Esophagus mucosa (tissue), 1 donor: ENCODE results near the gene RPL10A. TPM values are rescaled to one million over a fixed set of nuclear protein-coding genes. Genes with fewer than 3 reads are reported as not detected.
"Not testable (repeated sequence)": the region's sequence is repeated elsewhere in the genome, so short reads cannot be mapped to it uniquely, and the experiment has no call there.

Experiments
- ATAC-seq: fragments of 200-7000 bp; cut with Tn5 transposase; one replicate; pipeline ENCODE4 v1.9.1; 2020
- total RNA-seq: library from RNA; stranded (reverse); gene quantifications from one replicate; pipeline ENCODE4 v1.2.4, GENCODE V29; 2023
- donor health status: DM: yes; HTN: yes; CAD: no.

Gene RPL10A
- total RNA-seq, 1 donor from 2014 or later = 1,723 TPM

DNA sequence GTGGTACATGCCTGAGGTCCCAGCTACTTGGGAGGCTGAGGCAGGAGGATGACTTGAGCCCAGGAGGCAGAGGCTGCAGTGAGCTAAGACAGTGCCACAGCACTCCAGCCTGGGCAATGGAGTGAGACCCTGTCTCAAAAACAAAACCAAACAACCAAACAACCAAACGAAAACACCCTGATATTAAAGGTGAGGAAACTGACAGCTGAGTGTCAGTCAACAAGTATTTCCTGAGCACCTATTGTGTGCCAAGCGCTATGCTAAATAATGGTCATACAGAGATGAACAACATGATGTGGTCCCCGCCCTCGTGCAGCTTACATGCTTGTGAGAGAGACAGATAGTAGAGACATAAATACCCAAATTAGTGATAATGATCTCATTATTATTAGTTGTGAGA lies 46.4 kb downstream of the RPL10A start:
- ATAC-seq = no peak

- ATAC-seq = not testable (repeated sequence)
These were observed 47.7 kb downstream of the RPL10A start for GRCh38 chr6:35515939-35516338.

DNA sequence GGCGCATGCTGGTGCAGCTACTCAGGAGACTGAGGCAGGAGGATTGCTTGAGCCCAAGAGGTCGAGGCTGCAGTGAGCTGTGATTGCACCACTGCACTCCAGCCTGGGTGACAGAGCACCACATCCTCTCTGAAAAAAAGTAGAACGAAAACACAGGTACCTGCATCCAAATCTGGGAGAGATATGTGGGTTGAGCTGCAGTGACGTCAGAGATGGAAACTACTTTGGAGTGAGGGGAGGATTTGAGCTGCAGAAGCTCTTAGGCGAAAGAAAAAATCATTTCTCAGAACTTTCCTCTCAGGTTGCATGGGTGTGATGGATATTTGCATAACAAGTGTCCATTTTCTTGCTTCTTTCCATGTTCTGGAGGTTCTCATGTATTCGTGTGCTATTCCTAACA lies 48.5 kb downstream of the RPL10A start:
- ATAC-seq = no peak

DNA sequence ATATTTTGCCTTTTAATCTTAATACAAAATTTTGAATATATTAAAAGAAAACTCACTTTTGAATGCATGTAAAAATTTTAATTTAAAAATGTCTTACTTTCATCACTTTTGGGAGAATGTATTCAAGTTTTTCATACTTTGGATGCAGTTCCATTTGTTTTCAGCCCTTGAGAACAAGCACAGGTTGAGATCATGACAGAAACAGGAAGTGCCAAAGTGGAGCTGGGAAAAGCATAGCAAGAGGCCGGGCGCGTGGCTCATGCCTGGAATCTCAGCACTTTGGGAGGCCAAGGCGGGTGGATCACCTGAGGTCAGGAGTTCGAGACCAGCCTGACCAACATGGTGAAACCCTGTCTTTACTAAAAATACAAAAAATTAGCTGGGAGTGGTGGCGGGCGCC lies 49.8 kb downstream of the RPL10A start:
- ATAC-seq = not testable (repeated sequence)

- ATAC-seq = no peak
These were observed 50.5 kb downstream of the RPL10A start for GRCh38 chr6:35518566-35519312.

DNA sequence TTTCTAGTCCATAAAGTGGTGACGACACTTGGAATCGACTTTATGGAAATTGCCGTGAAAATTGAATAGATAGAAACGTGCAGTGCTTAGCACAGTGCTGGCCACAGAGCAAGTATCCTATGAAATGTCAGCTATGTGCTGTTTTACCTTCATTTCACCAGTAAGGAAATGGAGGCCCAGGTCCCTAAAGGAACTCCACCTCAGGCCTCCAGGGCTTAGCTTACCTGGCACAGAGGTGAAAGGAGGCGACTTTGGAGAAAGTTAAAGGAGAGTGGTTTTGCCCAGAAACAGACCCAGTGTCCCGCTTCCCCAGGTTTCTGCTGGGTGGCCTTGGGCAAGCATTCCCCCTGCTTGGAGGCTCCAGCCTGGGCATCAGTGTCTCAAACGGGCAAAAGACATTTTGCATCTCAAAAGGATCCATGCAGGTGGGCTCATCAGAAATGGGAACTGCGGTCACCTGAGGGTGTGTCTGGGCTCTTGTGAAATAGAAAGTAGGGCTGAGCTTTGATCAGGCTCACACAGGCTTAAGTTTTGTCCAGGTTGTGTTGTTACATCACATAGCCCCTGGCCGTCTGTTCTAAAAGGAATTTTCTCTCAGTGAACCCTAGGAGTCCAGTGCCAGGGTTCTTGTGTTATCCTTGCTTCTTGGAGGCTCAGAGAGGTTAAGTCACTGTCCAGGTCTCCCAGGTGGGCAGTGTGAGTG lies 51.3 kb downstream of the RPL10A start:
- peak; percentile 49 for ATAC-seq

Other genes starting within 250 kb of the RPL10A start
- 14.3 TPM for gene ZNF76, start 208.7 kb upstream of the RPL10A start, total RNA-seq
- 27.3 TPM for gene DEF6, start 170.6 kb upstream of the RPL10A start, total RNA-seq
- gene PPARD, start 125.8 kb upstream of the RPL10A start, total RNA-seq = 38.5 TPM
- 10.4 TPM for gene FANCE, start 16.1 kb upstream of the RPL10A start, total RNA-seq
- 21.7 TPM for gene TEAD3, start 28.7 kb downstream of the RPL10A start, total RNA-seq
- gene TULP1, start 44.5 kb downstream of the RPL10A start, total RNA-seq = not detected
- 65.5 TPM for gene FKBP5, start 220.5 kb downstream of the RPL10A start, total RNA-seq